Measurements from ENCODE around the gene ACTA1. TPM values are rescaled to one million over a fixed set of nuclear protein-coding genes. Genes with fewer than 3 reads are reported as not detected.
"Not testable (repeated sequence)": the region's sequence is repeated elsewhere in the genome, so short reads cannot be mapped to it uniquely, and the experiment has no call there.

Gene ACTA1
- total RNA-seq, 2 donors from 2014 or later: 3.9 to 41.3 TPM

DNA sequence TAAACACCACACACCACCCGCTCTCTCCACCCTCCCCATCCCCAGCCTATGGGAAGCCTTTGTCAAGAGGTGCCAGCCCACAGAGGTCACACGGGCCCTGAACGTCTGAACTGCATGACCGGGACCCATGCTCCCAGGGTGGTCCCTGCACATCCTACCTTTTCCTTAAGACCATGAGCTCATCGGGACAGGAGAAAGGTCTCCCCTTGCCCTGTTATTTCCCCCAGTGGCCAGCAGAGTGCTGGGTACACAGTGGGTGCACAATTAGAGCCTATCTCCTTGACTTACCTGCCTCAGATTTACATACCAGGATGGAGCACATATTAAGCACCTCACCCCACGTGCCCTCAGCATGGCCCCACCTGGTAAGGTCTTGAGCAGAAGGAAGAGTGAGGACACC is 30.9 kb downstream of the ACTA1 start:
- TF ChIP-seq, protein P1, sequence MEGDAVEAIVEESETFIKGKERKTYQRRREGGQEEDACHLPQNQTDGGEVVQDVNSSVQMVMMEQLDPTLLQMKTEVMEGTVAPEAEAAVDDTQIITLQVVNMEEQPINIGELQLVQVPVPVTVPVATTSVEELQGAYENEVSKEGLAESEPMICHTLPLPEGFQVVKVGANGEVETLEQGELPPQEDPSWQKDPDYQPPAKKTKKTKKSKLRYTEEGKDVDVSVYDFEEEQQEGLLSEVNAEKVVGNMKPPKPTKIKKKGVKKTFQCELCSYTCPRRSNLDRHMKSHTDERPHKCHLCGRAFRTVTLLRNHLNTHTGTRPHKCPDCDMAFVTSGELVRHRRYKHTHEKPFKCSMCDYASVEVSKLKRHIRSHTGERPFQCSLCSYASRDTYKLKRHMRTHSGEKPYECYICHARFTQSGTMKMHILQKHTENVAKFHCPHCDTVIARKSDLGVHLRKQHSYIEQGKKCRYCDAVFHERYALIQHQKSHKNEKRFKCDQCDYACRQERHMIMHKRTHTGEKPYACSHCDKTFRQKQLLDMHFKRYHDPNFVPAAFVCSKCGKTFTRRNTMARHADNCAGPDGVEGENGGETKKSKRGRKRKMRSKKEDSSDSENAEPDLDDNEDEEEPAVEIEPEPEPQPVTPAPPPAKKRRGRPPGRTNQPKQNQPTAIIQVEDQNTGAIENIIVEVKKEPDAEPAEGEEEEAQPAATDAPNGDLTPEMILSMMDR (IDR thresholded peaks at IDR 0.05): no peak
- no peak for TF ChIP-seq POLR2A (IDR thresholded peaks at IDR 0.05)
- no peak for TF ChIP-seq POLR2AphosphoS5 (IDR thresholded peaks at IDR 0.05)
- WGBS: 75% methylated on average over 6 of the region's 6 CpGs
- Histone ChIP-seq H3K27ac (no peak overlapping the region), H3K9me3 (no peaks in the 10 kb centered on the region), H3K4me3 (no peak overlapping the region), H3K27me3 (replicated peaks; ENCODE audit: insufficient read depth) (no peaks in the 10 kb centered on the region), H3K36me3 (no peaks in the 10 kb centered on the region), H3K4me1 (replicated peaks) (peaks cover 6% of the 10 kb centered on the region)
- intact Hi-C loops (cut with DNase I): no loop called here
- DNase-seq (ENCODE audit: low spot score): no peak

DNA sequence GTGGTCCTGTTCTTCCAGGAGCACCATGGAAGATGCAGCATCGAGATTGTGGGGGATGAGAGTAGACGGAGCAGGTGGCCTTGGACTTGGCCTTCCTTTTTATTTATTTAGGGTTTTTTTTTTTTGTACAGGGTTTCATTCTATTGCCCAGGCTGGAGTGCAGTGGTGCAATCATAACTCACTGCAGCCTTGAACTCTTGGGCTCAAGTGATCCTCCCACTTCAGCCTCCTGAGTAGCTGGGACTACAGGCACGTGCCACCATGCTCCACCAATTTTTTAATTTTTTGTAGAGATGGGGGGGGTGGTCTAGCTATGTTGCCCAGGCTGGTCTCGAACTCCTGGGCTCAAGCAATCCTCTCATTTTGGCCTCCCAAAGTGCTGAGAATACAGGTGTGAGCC is 31.6 kb downstream of the ACTA1 start:
- intact Hi-C loops (cut with DNase I); H3K27me3 ChIP-seq (replicated peaks; ENCODE audit: insufficient read depth); H3K4me1 ChIP-seq (replicated peaks); H3K4me3 ChIP-seq; H3K9me3 ChIP-seq; H3K27ac ChIP-seq; DNase-seq (ENCODE audit: low spot score); H3K36me3 ChIP-seq: not testable (repeated sequence)
- 79% methylated on average over 4 of the region's 4 CpGs for WGBS

DNA sequence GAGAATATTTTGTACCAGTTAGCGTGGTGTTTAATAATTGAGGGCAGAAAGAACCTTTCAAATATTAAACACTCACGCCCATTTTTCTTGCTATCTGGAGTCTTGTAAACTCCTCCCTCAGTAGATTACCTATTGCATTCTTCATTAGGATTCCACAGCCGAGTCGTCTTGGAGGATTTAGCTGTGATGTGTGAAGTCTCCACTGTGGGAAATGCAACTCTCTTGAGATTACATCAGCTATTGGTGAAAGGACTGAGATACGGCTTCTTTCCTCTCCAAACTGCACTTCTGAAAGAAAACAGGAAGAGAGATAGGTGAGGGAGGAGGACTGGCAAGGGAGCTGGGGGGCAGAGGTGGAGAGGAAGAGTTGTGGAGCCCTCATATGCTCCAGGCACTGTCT is 36.1 kb downstream of the ACTA1 start:
- DNase-seq (ENCODE audit: low spot score): no peak

DNA sequence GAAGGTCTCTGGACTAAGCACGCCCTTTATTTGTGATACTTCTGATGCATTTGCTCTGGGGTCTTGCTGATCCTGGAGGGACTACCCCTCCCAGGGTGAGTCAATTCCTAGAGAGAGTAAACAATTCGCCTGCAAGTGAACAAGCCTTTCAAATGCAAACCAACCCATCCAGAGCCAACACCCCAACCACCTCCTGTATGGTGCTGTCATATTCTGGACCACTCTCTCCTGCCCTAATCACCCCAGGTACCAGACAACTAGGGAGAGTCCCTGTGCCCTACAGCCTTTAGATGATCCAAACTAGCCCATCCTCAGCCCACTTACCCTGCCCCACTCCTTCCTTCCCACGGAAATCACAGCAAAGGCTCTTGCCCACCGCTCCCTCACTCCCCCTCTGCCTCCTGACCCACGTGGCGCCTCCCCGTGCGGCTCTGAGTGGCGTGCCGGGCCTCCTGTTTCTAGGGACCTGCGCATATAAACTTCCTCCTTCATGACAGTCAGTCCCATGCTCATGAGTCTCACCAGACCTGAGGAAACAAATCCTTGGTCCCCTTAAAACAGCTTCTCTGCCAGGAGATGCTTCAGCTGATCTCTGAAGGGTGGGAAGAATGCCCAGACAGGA is 37.2 kb downstream of the ACTA1 start:
- DNase-seq (ENCODE audit: low spot score): no peak
- no peak overlapping the region for H3K4me3 ChIP-seq
- H3K4me1 ChIP-seq (replicated peaks): no peaks in the 10 kb centered on the region
- no peaks in the 10 kb centered on the region for H3K36me3 ChIP-seq
- intact Hi-C loops (cut with DNase I): no loop called here
- 34% methylated on average over 11 of the region's 11 CpGs for WGBS
- no peaks in the 10 kb centered on the region for H3K27me3 ChIP-seq (replicated peaks; ENCODE audit: insufficient read depth)
- no peak for TF ChIP-seq POLR2A (IDR thresholded peaks at IDR 0.05)
- TF ChIP-seq, protein P1 (IDR thresholded peaks at IDR 0.05): no peak
- no peak for TF ChIP-seq POLR2AphosphoS5 (IDR thresholded peaks at IDR 0.05)
- no peaks in the 10 kb centered on the region for H3K9me3 ChIP-seq
- H3K27ac ChIP-seq: no peak overlapping the region

More for the DNA sequence above, 36.1 kb downstream of the ACTA1 start:
- intact Hi-C loops (cut with DNase I): no loop called here
- no peaks in the 10 kb centered on the region for H3K27me3 ChIP-seq (replicated peaks; ENCODE audit: insufficient read depth)
- H3K9me3 ChIP-seq: no peaks in the 10 kb centered on the region
- WGBS: 49% methylated on average over 5 of the region's 5 CpGs
- TF ChIP-seq POLR2A (IDR thresholded peaks at IDR 0.05): no peak
- no peak for TF ChIP-seq POLR2AphosphoS5 (IDR thresholded peaks at IDR 0.05)
- TF ChIP-seq, protein P1 (IDR thresholded peaks at IDR 0.05): no peak
- H3K4me3 ChIP-seq: no peak overlapping the region
- no peak overlapping the region for H3K27ac ChIP-seq
- no peaks in the 10 kb centered on the region for H3K4me1 ChIP-seq (replicated peaks)
- H3K36me3 ChIP-seq: no peaks in the 10 kb centered on the region

DNA sequence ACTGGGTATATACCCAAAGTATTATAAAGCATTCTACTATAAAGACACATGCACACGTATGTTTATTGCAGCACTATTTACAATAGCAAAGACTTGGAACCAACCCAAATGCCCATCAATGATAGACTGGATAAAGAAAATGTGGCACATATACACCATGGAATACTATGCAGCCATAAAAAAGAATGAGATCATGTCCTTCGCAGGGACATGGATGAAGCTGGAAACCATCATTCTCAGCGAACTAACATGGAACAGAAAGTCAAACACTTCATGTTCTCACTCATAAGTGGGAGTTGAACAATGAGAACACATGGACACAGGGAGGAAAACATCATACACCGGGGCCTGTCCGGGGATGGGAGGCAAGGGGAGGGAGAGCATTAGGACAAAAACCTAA is 39.4 kb downstream of the ACTA1 start:
- H3K36me3 ChIP-seq; intact Hi-C loops (cut with DNase I); DNase-seq (ENCODE audit: low spot score); H3K4me3 ChIP-seq; H3K27ac ChIP-seq; H3K9me3 ChIP-seq; H3K27me3 ChIP-seq (replicated peaks; ENCODE audit: insufficient read depth); H3K4me1 ChIP-seq (replicated peaks): not testable (repeated sequence)
- WGBS: 83% methylated on average over 5 of the region's 5 CpGs

DNA sequence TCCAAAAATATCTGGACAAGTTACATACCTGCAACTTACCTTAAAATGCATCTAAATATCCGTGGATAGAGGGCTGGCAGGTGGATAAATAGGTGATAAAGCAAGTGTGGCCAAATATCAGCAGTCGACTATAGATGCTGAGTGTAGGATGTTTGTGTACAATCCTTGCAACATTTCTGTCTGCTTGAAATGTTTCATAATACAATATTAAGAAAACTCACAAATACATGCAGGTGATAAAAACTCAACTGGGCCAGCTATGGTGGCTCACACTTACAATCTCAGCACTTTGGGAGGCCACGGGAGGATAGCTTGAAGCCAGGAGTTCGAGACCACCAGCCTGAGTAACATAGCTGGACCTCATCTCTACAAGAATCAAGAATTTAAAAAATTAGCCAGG is 41.0 kb downstream of the ACTA1 start:
- intact Hi-C loops (cut with DNase I): no loop called here
- no peak for TF ChIP-seq POLR2A (IDR thresholded peaks at IDR 0.05)
- TF ChIP-seq, protein P1 (IDR thresholded peaks at IDR 0.05): no peak
- TF ChIP-seq POLR2AphosphoS5 (IDR thresholded peaks at IDR 0.05): no peak

More for the DNA sequence above, 41.0 kb downstream of the ACTA1 start:
- 73% methylated on average over 4 of the region's 4 CpGs for WGBS
- Histone ChIP-seq H3K4me3 (no peak overlapping the region), H3K9me3 (no peaks in the 10 kb centered on the region), H3K27ac (no peak overlapping the region), H3K36me3 (no peaks in the 10 kb centered on the region), H3K4me1 (replicated peaks) (no peaks in the 10 kb centered on the region), H3K27me3 (replicated peaks; ENCODE audit: insufficient read depth) (no peaks in the 10 kb centered on the region)
- DNase-seq (ENCODE audit: low spot score): no peak
